GM12873 (cell line): ENCODE data around the gene RGL4.

Experiments
- TF ChIP-seq, protein P1 (sequence below): IDR thresholded peaks from 2 replicates; pipeline ENCODE4 v1.5.1; 2012; ENCODE audit warnings: low read depth, mild to moderate bottlenecking, moderate library complexity, low read length, control low read depth; ENCODE audit not compliant: insufficient read depth; ENCODE audit errors: missing control alignments

RGL4 gene, protein sequence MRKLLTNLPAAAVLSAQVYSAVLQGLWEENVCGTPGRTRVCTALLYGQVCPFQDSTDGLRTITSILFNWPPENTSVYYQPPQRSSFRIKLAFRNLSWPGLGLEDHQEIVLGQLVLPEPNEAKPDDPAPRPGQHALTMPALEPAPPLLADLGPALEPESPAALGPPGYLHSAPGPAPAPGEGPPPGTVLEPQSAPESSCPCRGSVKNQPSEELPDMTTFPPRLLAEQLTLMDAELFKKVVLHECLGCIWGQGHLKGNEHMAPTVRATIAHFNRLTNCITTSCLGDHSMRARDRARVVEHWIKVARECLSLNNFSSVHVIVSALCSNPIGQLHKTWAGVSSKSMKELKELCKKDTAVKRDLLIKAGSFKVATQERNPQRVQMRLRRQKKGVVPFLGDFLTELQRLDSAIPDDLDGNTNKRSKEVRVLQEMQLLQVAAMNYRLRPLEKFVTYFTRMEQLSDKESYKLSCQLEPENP

DNA sequence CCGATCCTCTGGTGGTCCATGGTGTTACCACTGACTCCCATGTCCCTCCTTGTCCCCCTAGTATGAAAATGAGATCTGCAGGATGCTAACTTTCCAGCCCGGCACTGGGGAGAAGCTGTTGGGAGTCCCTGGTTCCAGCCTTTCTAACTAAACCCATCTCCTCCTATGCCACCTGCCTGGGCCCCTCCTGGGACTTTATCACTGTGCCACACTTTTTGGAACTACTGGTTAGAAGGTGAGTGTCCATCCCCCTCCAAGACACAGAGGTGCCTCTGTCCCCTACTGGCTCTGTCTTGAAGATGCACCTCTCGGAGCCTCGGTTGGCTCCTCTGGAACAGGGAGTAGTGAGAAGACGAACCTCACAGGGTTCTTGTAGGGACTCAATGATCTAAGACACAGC, at the start of gene RGL4:
RGL4 (plus strand) TSS at position 301 of the 400 bp plus-strand sequence. CDS start 1,018 bp downstream, outside the sequence.
- TF ChIP-seq, protein P1, sequence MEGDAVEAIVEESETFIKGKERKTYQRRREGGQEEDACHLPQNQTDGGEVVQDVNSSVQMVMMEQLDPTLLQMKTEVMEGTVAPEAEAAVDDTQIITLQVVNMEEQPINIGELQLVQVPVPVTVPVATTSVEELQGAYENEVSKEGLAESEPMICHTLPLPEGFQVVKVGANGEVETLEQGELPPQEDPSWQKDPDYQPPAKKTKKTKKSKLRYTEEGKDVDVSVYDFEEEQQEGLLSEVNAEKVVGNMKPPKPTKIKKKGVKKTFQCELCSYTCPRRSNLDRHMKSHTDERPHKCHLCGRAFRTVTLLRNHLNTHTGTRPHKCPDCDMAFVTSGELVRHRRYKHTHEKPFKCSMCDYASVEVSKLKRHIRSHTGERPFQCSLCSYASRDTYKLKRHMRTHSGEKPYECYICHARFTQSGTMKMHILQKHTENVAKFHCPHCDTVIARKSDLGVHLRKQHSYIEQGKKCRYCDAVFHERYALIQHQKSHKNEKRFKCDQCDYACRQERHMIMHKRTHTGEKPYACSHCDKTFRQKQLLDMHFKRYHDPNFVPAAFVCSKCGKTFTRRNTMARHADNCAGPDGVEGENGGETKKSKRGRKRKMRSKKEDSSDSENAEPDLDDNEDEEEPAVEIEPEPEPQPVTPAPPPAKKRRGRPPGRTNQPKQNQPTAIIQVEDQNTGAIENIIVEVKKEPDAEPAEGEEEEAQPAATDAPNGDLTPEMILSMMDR, result no peak

DNA sequence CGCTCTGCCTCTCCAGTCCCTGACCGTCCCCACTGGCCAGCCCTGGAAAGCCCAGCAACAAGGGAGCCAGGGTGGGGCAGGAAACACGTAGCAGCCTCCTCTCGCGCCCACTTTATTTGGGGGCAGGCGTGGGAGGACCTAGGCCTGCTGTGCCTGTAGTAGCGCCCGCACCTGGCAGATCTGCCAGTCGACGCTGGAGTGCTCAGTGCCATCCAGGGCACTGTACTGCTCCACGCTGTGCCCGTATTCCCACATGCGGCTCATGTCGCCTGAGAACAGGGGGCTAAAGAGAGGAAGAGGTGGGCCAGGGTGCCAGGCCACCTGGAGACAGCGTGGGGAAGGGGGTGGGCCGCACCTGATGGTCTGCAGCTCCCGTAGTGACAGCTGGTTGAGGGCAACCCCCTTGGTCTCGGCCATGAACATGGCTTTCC, 41.7 kb upstream of the RGL4 start:
- TF ChIP-seq, protein P1, result no peak

DNA sequence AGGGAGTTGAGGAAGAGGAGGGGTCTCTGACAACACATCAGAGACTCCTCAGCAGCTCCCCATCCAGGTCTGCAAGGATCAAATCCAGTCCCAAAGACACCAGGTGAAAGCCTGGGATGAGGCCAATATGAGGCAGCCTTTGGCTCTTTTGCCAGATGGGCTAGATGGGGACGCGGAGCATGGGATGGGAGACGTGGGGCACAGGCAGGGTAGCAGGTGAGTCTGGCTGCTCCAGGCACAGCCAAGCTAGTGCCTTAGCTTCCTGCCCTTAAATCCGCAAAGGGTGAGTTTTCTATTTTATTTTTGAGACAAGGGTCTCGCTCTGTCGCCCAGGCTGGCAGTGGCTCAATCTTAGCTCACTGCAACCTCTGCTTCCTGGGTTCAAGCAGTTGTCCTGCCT, 39.1 kb upstream of the RGL4 start:
- TF ChIP-seq, protein P1, result no peak

DNA sequence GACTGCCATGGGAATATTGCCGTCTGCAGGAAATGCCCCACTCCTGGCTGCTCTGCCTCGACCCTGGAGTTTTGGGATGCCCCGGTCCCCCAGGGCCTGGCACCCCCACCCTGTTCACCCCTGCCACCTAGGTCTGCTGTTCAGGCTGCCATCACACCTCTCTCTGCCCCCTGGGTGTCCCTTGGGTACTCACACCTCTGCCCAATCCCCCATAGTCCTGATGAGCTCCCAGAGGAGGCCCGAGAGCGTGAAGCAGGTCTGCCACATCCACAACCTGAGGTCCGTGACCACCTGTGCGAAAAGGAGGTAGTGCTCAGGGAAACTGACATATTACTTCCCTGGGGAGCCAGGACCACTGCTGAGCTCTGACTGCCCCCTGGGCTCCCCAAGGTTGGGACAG, 38.5 kb upstream of the RGL4 start:
- TF ChIP-seq, protein P1, result no peak

DNA sequence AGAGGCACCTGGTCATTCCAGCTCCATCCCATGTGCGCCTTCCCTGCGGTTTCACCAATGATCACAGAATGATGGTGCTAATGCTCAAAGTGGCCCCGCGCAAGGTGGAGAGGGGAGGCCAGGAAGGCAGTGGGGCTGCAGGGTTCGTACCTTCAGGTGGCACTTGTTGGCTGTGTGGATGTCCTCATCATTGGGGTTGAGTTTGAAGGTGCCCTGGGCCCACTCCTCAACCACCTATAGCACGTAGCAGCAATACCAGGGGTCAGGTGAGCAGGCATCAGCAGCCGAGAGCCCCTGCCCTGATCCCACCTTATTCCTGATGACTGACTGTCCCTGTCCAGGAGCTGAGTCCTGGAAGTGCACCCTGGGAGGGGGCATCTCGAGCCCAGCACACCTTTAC, 38.1 kb upstream of the RGL4 start:
- TF ChIP-seq, protein P1, result no peak

DNA sequence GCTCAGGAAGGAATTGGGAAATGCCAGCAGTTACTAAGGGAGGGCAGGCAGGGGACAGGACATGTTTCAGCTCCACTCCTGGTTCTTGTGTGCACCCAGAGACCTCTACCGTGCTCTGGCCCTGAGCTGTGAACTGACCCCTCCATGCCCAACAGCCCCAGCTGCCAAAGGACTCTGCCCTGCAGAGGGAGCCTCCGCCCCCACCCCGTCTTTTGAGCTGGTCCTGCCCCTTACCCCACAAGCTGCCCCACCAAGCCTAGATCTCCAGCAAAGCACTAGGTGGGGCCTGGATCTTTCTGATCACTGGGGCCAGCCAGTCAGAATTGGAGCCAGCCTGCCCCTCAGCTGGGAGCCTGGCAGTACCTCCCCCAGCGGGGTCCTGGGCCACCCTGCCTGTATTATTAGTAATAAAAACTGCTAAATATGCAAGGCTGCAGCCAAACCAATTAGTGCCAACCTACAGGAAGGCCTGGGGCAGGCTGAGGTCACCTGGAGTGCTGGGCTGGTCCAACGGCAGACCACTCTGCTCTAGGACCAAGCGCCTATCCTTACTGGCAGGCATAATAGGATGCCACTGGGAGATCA, 34.8 kb upstream of the RGL4 start:
- TF ChIP-seq, protein P1, result no peak

DNA sequence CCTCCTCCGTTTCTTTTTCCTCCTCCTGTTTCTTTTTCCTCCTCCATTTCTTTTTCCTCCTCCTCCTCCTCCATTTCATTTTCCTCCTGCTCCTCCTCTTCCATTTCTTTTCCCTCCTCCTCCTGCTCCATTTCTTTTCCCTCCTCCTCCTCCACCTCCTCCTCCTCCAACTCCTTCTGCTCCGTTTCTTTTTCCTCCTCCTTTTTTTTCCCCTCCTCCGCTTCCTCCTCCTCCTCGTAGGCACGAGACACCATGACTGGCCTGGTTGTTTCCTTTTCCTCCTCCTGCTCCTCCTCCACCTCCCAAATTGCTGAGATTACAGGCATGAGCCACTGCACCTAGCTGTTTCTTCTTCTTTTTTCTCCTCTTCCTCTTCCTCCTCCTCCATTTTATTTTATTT, 33.1 kb upstream of the RGL4 start:
- TF ChIP-seq, protein P1, result no peak
